ENCODE measurements around the gene TMPRSS11F.
"Not testable (repeated sequence)": the region's sequence is repeated elsewhere in the genome, so short reads cannot be mapped to it uniquely, and the experiment has no call there.

Gene TMPRSS11F

GRCh38 chr4:68129793-68130192, at the start of gene TMPRSS11F:
TMPRSS11F (minus strand) TSS chr4:68129869; CDS start chr4:68129820, 49 bp downstream.
- FAIRE-seq, result no peak

GRCh38 chr4:68176904-68177303, 47.2 kb upstream of the TMPRSS11F start:
- no peak for FAIRE-seq

GRCh38 chr4:68176500-68176899, 46.8 kb upstream of the TMPRSS11F start:
- FAIRE-seq, result no peak

GRCh38 chr4:68175562-68176155, 46.0 kb upstream of the TMPRSS11F start:
- peak; percentile 90 for FAIRE-seq

- not testable (repeated sequence) for FAIRE-seq
These were observed 44.7 kb upstream of the TMPRSS11F start for GRCh38 chr4:68174389-68174788.

GRCh38 chr4:68172147-68172546, 42.5 kb upstream of the TMPRSS11F start:
- FAIRE-seq, result not testable (repeated sequence)

DNA sequence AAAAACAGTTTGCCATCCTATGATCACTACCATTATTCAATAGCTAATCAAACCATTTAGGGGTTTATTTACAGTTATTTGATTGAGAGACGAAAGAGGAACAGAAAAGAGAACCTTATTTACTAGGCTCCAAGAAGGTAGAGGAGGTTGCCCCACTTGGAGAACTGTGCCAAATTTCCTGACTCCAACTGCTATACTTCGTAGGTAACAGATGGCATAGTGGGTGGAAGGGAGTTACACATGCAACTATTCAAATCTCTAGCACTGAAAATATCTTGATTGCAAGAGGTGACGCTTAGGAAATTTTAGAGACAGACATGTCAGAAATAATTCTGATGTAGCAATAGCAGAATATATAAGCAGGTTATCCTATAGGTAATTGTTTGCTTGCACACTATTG, 38.0 kb upstream of the TMPRSS11F start:
- FAIRE-seq, result no peak

DNA sequence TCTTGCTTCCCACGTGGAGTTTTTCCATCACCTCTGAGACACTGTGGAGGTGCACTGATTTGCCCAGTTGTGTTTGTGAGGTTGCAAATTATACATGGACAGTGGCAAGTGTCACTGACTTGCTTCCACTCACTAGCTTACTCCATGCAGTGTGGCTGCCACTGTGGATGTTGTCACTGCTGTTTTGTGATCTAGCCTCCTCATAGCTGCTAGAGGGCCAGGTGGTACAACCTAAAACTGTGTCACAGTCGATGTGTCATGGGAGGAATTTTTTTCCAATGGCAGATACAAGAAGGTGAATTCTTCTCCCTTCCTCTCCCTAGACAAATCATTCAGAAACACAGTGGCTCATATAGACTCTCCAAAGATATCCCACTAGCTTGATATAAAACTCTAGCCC, 37.5 kb upstream of the TMPRSS11F start:
- no peak for FAIRE-seq

DNA sequence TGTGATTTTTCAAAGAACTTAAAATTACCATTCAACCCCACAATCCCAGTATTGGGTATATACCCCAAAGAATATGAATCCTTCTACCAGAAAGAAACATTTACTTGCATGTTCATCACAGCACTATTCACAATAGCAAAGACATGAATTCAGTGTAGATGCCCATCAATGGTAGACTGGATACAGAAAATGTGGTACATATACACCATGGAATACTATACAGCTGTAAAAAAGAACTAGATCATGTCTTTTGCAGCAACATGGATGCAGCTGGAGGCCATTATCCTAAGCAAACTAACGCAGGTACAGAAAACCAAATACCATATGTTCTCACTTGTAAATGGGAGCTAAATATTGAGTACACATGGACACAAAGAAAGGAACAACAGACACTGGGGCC, 34.1 kb upstream of the TMPRSS11F start:
- FAIRE-seq, result no peak

DNA sequence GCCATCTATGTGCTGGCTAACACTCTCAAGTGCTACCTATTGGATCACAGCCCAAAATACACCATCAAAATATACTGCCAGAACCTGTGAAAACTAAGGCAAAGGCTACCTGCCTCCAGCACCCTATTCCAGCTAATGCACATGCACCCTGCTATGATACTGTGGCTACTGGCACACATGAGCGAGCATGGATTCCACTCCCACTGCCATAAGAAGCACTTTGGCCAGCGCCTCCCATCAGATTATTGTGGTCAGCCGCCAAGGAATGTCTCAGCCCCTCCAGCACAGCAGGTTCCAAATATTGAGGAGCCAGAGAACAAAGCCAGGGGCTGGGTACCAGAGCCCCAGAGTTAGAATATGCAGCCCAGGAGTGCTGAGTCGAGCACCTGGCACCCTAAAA, 32.5 kb upstream of the TMPRSS11F start:
- FAIRE-seq, result no peak

DNA sequence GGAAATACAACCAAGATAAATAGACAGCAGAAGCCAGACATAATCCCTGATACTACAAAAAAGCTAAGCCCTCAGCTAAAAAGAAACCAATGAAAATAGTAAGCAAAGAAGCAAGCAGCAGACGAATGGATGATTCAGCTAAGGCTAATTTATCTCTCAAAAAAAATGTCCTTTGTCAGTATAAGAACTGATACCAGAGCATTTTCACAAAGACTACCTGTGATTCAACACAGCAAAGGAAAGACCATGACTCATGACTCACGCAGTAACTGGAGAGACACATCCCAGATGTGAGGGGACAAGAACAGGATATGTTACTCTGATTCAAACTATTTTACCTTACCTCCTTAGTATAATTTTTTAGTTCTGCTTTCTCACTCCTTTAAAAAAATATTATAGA, 22.7 kb upstream of the TMPRSS11F start:
- no peak for FAIRE-seq

DNA sequence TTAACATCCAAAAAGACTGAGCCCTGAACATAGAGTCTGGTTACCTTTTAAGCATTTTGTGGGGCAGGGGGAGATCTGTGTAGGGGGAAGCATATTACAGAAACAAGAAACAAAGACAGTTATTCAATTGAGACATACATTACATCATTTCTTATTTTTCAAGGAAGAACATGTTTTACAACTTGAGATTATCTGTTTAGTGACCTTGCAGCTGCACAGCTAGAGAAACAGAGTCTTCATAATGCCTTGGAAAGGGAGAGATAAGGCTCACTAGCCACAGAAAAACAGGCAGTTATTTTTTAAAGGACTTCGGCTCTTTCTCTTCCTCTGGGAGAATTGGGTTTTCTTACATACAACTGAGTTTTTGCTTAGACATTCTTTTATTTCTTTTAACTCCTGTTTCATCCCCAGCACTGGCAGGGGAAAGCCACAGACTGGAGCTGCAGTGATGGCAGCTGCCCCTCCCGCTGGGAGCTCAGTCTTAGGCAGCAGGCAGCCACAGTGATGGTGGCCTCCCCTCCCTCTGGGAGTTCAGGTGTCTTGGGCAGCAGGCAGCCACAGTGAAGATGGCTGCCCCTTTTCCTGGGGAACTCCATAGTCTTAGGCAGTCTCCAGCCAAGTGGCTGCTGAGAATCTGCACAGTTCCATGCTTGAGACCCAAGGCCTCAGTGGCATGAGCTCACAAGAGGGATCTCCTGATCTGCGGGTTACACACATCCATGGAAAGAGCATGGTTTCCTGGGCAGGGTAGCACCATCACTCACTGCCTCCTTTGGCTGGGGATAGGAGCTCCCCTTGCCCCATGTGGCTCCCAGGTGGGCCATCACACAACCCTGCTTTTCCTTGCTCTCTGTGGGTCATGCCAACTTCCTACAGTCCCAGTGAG, 19.4 kb upstream of the TMPRSS11F start:
- FAIRE-seq, result no peak

DNA sequence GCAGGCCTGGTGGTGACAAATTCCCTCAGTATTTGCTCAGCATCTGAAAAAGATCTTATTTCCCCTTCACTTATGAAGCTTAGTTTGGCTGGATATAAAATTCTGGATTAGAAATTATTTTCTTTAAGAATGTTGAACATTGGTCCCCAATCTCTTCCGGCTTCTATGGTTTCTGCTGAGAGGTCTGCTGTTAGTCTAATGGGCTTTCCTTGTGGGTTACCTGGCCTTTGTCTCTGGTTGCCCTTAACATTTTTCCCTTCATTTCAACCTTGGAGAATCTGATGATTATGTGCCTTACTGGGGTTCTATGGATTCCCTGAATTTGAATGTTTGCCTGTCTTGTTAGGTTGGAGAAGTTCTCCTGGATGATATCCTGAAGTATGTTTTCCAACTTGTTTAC, 17.4 kb upstream of the TMPRSS11F start:
- FAIRE-seq, result no peak

DNA sequence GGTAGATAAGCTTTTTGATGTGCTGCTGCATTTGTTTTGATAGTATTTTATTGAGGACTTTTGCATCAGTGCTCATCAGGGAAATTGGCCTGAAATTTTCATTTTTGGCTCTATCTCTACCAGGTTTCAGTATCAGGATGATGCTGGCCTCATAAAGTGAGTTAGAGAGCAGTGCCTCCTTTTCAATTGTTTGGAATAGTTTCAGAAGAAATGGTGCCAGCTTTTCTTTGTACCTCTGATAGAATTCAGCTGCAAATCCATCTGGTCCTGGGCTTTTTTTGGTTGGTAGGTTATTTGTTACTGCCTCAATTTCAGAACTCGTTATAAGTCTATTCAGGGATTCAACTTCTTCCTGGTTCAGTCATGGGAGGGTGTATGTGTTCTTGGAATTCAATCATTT, 15.6 kb upstream of the TMPRSS11F start:
- FAIRE-seq, result no peak

DNA sequence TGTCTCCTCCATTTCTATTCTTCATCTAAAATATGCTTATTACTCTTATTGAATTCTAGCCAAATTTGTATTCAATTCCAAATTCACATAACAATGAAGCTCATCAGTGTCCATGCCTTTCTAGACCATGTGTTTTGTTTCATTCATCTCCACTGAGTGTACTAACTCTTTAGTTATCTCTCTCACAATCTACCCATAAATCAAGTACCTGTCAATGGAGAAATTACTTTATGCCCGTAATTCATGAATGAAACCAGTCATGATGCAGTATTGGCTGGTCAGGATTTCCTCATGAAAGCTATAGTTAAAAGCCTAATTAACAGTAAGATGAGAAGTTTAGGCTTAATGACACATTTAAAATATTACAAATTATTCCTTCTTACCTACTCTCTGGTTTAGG, 12.2 kb upstream of the TMPRSS11F start:
- no peak for FAIRE-seq

- no peak for FAIRE-seq
These were observed 2.7 kb upstream of the TMPRSS11F start for GRCh38 chr4:68132342-68132741.

GRCh38 chr4:68124262-68124661, 5.4 kb downstream of the TMPRSS11F start:
- FAIRE-seq, result no peak

- no peak for FAIRE-seq
These were observed 6.1 kb downstream of the TMPRSS11F start for GRCh38 chr4:68123525-68123924.

- FAIRE-seq, result no peak
These were observed 9.7 kb downstream of the TMPRSS11F start for GRCh38 chr4:68119921-68120320.

GRCh38 chr4:68110441-68110840, 19.2 kb downstream of the TMPRSS11F start:
- FAIRE-seq, result no peak

- FAIRE-seq, result no peak
These were observed 19.8 kb downstream of the TMPRSS11F start for GRCh38 chr4:68109868-68110267.

- no peak for FAIRE-seq
These were observed 46.9 kb downstream of the TMPRSS11F start for GRCh38 chr4:68082758-68083157.

- no peak for FAIRE-seq
These were observed 49.7 kb downstream of the TMPRSS11F start for GRCh38 chr4:68079928-68080327.

DNA sequence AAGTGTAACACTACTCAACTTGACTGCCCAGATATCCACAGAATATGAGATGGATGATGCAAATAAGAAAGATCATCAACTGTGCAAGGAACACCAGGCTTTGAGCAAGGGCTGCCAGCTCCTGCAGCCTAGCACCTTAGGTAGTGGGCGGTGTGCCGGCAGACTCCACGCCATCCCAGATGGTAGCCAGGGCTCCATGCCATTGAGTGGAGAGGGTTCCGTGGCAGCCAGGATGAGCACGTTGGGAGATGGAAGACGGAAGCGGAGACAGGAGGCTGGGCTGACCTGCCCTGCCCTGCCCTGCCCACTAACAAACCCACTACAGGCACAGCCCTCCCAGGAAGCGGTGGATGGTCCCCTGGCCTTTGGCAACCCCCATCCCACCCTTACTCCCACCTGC, 51.9 kb downstream of the TMPRSS11F start:
- FAIRE-seq, result no peak

DNA sequence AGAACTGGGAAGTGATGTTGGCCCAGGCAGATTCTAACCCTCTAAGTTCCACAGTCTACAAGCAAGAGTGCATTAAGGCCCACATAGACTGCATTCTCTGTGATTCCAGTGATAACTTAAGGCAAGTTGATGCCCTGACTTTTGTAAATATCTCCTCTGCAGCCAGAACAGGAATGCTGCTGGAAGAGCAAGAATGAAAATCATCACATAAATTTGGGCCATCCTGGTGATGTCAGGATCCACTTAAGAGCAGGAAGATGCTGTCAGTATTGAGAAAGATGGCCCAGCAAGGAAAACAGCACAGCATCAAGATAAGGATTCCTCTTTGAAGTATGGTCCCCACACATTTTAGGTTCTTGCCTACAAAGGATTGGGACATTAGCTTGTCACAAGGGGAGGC, 52.4 kb downstream of the TMPRSS11F start:
- no peak for FAIRE-seq
